Hepatocyte (in vitro differentiated cells): ENCODE measurements around the gene ALDH1L1.

ENCODE experiments used
- CTCF ChIP-seq: fragments of 200-600 bp; sonication (generic); IDR thresholded peaks from 2 replicates; pipeline ENCODE4 v1.5.1; 2016; ENCODE audit warnings: antibody characterized with exemption, mild to moderate bottlenecking; ENCODE audit not compliant: poor library complexity
- EZH2 ChIP-seq: fragments of 200-600 bp; sonication (generic); IDR thresholded peaks from 2 replicates; pipeline ENCODE4 v1.6.1; 2016; ENCODE audit warnings: antibody characterized with exemption, mild to moderate bottlenecking, borderline replicate concordance
- EZH2phosphoT487 ChIP-seq: fragments of 200-600 bp; sonication (generic); IDR thresholded peaks from one replicate; pipeline ENCODE4 v1.6.1; 2018; ENCODE audit warnings: antibody characterized with exemption, mild to moderate bottlenecking, low read depth, moderate library complexity; ENCODE audit not compliant: unreplicated experiment, severe bottlenecking

DNA sequence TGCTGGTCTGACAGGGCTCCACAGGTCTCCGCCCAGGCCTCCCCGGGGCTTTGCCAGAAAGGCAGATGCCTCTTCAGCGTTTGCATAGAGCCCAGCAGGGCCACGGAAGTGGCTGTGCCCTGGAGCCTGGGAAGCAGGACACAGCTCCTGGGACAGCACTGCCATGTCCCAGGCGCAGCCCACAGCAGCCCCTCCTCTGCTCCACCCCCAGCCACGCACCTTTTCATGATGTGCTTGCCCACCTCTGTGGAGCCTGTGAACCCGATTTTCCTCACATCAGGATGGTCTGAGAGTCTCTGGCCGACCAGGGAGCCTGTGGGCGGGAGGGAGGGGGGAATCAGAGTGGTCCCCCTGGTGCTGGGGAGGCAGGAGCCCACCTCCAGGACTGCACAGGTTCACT lies 62.6 kb downstream of the ALDH1L1 start:
- TF ChIP-seq EZH2phosphoT487, result no peak
- no peak for TF ChIP-seq EZH2
- TF ChIP-seq CTCF, result no peak
